Mammary epithelial cell (primary cell): ENCODE measurements around the gene TOMT.

Experiments used
- CTCF ChIP-seq, 2 donors: IDR thresholded peaks in 1 of 2; conservative IDR thresholded peaks in 1 of 2; 2 replicates each; pipeline ENCODE4 v1.5.1; 2011 to 2012; ENCODE audit warnings: inconsistent platforms in 2 of 2, low read length in 2 of 2, mild to moderate bottlenecking in 2 of 2, control low read depth in 1 of 2, low read depth in 1 of 2; ENCODE audit not compliant: insufficient read depth in 1 of 2; ENCODE audit errors: extremely low read depth in 1 of 2
- EZH2 ChIP-seq: IDR thresholded peaks from 2 replicates; pipeline ENCODE4 v1.6.1; 2012; ENCODE audit warnings: low read length, inconsistent platforms, borderline replicate concordance

GRCh38 chr11:72146625-72147024 lies 40.9 kb downstream of the TOMT start:
- no peak for TF ChIP-seq CTCF (conservative IDR thresholded peaks at IDR 0.05 in 1 of 2, IDR thresholded peaks at IDR 0.05 in 1 of 2; ENCODE audit: extremely low read depth in 1 of 2, insufficient read depth in 1 of 2, low read depth in 1 of 2, low read length in 2 of 2)
- no peak for TF ChIP-seq EZH2
